OCI-LY3 (cell line): ENCODE results near the gene INSRR.

ENCODE experiments used
- CTCF ChIP-seq: fragments of 200-600, 300-600 bp; sonication (generic); IDR thresholded peaks from 2 replicates; pipeline ENCODE4 v1.5.1; 2014; ENCODE audit warnings: antibody characterized with exemption, low read length, low read depth
- EZH2phosphoT487 ChIP-seq: fragments of 200-600 bp; shearing (Covaris generic); IDR thresholded peaks from 2 replicates; pipeline ENCODE4 v1.6.1; 2018; ENCODE audit warnings: antibody characterized with exemption, mixed run types, low read depth

- no peak for TF ChIP-seq CTCF
- no peak for TF ChIP-seq EZH2phosphoT487
Observed at GRCh38 chr1:156834322-156834721, 24.6 kb downstream of the INSRR start.
